Uterus (tissue), 2 donors: Measurements from ENCODE around the gene GALNT6.

Source experiments
- POLR2A ChIP-seq, 2 donors: fragments of 450-650 bp; IDR thresholded peaks; one replicate each; pipeline ENCODE4 v1.6.1; 2016; ENCODE audit warnings: antibody characterized with exemption in 2 of 2, mild to moderate bottlenecking in 1 of 2, moderate library complexity in 1 of 2
- TF ChIP-seq, protein P1 (sequence below), 4 experiments: fragments of 200-600 bp in 2 of 4; fragments of 450-650 bp in 2 of 4; sonication (generic) in 2 of 4; IDR thresholded peaks; one replicate each; pipeline ENCODE4 v1.5.1; 2016 to 2019; ENCODE audit warnings: antibody characterized with exemption in 4 of 4, mild to moderate bottlenecking in 2 of 4, moderate library complexity in 1 of 4

DNA sequence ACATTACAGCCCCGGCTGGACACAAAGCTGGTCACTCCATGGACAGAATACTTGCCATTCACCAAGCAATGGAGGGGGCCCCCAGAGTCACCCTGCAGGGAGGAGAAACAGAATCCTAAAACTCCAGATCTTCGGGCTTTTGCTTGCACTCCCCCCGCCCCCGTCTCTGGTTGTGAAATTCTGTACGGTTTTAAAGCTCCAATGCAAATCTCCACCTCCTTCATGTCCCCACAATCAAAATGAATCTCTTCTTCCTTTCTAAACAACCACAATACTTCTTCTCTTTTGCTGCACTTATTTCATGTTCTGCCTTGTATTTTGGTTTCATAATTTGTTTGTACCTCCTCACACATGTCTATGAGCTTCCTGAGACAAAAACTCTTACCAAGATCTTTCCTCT is 61.5 kb downstream of the GALNT6 start:
- TF ChIP-seq POLR2A (IDR thresholded peaks at IDR 0.05), result no peak
- TF ChIP-seq, protein P1, sequence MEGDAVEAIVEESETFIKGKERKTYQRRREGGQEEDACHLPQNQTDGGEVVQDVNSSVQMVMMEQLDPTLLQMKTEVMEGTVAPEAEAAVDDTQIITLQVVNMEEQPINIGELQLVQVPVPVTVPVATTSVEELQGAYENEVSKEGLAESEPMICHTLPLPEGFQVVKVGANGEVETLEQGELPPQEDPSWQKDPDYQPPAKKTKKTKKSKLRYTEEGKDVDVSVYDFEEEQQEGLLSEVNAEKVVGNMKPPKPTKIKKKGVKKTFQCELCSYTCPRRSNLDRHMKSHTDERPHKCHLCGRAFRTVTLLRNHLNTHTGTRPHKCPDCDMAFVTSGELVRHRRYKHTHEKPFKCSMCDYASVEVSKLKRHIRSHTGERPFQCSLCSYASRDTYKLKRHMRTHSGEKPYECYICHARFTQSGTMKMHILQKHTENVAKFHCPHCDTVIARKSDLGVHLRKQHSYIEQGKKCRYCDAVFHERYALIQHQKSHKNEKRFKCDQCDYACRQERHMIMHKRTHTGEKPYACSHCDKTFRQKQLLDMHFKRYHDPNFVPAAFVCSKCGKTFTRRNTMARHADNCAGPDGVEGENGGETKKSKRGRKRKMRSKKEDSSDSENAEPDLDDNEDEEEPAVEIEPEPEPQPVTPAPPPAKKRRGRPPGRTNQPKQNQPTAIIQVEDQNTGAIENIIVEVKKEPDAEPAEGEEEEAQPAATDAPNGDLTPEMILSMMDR (IDR thresholded peaks at IDR 0.05), result no peak
